ENCODE data around the gene CD2AP. TPM values are rescaled to one million over a fixed set of nuclear protein-coding genes. Genes with fewer than 3 reads are reported as not detected.

CD2AP gene
- total and polyA plus RNA-seq, 2 experiments from 2014 or later: 9.8 to 19.2 TPM

DNA sequence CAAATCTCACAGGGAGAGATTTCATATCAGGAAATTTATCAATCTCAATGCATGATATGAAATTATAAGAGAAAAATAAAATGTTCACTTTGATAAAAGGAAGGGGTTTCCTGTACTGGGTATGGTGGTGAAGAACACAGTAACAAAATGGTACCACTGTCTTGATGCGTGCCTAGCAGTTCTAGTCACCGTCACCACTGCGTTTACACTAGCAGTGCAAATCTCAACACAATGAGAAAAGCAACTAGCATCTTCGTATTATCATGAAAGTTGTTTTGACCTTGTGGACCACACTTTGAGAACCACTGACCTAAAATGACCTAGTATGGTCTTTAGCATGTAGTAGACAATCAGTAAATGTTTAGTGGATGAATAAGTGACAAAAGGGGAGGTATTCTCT lies 152.4 kb downstream of the CD2AP start:
- DNase-seq (ENCODE audit: low read depth in 1 of 2, low spot score in 1 of 2): no peak
- Histone ChIP-seq H3K4me3 (no peak overlapping the region), H3K36me3 (no peaks in the 10 kb centered on the region), H3K9me3 (ENCODE audit: low read depth) (no peaks in the 10 kb centered on the region), H3K4me1 (ENCODE audit: low read depth) (no peaks in the 10 kb centered on the region), H3K27ac (no peak overlapping the region), H3K27me3 (no peaks in the 10 kb centered on the region)
- TF ChIP-seq, protein P1, sequence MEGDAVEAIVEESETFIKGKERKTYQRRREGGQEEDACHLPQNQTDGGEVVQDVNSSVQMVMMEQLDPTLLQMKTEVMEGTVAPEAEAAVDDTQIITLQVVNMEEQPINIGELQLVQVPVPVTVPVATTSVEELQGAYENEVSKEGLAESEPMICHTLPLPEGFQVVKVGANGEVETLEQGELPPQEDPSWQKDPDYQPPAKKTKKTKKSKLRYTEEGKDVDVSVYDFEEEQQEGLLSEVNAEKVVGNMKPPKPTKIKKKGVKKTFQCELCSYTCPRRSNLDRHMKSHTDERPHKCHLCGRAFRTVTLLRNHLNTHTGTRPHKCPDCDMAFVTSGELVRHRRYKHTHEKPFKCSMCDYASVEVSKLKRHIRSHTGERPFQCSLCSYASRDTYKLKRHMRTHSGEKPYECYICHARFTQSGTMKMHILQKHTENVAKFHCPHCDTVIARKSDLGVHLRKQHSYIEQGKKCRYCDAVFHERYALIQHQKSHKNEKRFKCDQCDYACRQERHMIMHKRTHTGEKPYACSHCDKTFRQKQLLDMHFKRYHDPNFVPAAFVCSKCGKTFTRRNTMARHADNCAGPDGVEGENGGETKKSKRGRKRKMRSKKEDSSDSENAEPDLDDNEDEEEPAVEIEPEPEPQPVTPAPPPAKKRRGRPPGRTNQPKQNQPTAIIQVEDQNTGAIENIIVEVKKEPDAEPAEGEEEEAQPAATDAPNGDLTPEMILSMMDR (IDR thresholded peaks at IDR 0.05; ENCODE audit: low read depth, low read length): no peak

DNA sequence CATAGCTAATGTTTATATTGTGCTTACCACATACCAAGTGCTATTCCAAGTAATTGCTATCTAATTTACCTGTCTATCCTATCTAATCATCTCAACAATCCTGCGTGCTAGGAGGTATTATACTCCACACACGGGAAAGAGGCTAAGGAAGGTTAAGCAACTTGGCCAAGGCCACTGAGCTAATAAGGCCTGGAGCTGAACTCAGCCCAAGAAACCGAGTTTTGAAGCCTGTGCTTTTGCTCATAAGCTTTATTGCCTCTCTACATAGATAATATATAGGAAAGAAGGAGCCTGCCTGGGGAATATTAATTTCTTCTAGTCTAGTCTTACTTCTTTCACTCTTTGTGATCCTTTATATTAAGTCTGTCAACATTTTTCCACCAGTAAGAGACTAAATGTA lies 153.0 kb downstream of the CD2AP start:
- no peak for DNase-seq (ENCODE audit: low read depth in 1 of 2, low spot score in 1 of 2)
- TF ChIP-seq, protein P1 (IDR thresholded peaks at IDR 0.05; ENCODE audit: low read depth, low read length): no peak
- no peaks in the 10 kb centered on the region for H3K9me3 ChIP-seq (ENCODE audit: low read depth)

DNA sequence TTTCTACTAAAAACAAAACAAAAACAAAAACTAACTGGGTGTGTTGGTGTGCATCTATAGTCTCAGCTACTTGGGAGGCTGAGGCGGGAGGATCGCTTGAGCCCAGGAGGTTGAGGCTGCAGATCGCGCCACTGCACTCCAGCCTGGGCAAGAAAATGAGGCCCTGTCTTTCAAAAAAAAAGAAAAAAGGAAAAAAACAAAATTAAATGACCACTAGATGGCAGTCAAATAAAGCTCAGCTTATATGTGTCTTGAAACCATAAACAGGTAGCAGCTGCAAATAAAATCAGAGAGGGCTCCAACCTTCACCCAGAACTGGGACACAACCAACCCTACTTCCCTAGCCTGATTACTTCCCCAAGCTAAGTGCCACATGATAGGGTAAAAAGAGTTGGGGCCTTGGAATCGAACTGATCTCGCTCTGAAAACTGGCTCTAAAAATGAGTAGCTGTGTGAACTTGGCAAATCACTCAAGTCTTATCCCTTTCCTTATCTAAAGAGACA lies 153.7 kb downstream of the CD2AP start:
- TF ChIP-seq, protein P1 (IDR thresholded peaks at IDR 0.05; ENCODE audit: low read depth, low read length): peak; percentile 48

More for the DNA sequence above, 153.0 kb downstream of the CD2AP start:
- Histone ChIP-seq H3K27me3 (no peaks in the 10 kb centered on the region), H3K4me3 (no peak overlapping the region), H3K27ac (no peak overlapping the region), H3K4me1 (ENCODE audit: low read depth) (no peaks in the 10 kb centered on the region), H3K36me3 (no peaks in the 10 kb centered on the region)

DNA sequence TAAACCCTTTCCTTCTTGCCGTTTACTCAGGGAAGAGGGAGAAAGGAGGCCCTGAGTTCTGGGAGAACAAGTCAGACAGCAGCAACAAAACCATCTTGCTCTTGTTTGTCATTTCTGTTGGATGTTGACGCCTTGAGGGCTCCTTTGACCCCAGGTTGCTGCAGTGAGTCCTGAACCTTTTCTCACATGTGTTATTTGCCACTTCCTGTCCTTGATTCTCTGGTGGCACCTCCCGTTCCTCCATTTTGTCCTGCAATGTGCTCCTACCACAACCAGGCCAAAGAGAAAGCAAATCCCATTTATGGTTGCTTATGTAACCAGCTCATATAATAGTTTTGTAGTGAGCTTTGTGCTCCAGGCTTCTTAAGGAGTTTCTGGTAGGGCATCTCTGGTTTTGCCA lies 154.2 kb downstream of the CD2AP start:
- Histone ChIP-seq H3K36me3 (no peaks in the 10 kb centered on the region), H3K27me3 (no peaks in the 10 kb centered on the region), H3K9me3 (ENCODE audit: low read depth) (no peaks in the 10 kb centered on the region), H3K4me1 (ENCODE audit: low read depth) (no peaks in the 10 kb centered on the region), H3K4me3 (no peak overlapping the region), H3K27ac (no peak overlapping the region)
- peak in 1 of 2 donors; percentile 6 for DNase-seq (ENCODE audit: low read depth in 1 of 2, low spot score in 1 of 2)
- TF ChIP-seq, protein P1 (IDR thresholded peaks at IDR 0.05; ENCODE audit: low read depth, low read length): no peak

More for the DNA sequence above, 153.7 kb downstream of the CD2AP start:
- H3K4me3 ChIP-seq: no peak overlapping the region
- no peaks in the 10 kb centered on the region for H3K9me3 ChIP-seq (ENCODE audit: low read depth)
- H3K27ac ChIP-seq: no peak overlapping the region
- no peaks in the 10 kb centered on the region for H3K27me3 ChIP-seq
- H3K36me3 ChIP-seq: no peaks in the 10 kb centered on the region
- H3K4me1 ChIP-seq (ENCODE audit: low read depth): no peaks in the 10 kb centered on the region
- peak; percentile 51 to 70 for DNase-seq (ENCODE audit: low read depth in 1 of 2, low spot score in 1 of 2)

DNA sequence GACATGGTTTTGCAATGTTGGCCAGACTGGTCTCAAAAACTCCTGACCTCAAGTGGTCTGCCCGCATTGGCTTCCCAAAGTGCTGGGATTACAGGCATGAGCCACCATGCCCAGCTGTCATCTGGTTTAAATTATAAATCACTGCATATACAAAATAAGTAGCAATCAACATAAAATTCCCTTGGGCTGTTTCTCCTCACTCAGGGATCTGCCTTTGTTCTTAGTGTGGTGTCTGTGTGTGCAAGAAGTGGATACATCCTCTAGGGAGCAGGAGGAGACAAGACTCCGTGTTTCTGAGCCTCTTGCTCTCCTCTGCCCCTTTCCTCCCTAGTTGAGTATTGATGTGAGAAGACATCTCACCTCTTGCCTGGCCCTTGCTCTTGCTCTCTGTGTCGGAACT lies 155.6 kb downstream of the CD2AP start:
- peak; percentile 20 to 29 for DNase-seq (ENCODE audit: low read depth in 1 of 2, low spot score in 1 of 2)
- TF ChIP-seq, protein P1 (IDR thresholded peaks at IDR 0.05; ENCODE audit: low read depth, low read length): no peak
- H3K4me3 ChIP-seq: no peak overlapping the region
- no peaks in the 10 kb centered on the region for H3K27me3 ChIP-seq
- H3K9me3 ChIP-seq (ENCODE audit: low read depth): no peaks in the 10 kb centered on the region
- no peaks in the 10 kb centered on the region for H3K36me3 ChIP-seq
- no peaks in the 10 kb centered on the region for H3K4me1 ChIP-seq (ENCODE audit: low read depth)
- no peak overlapping the region for H3K27ac ChIP-seq

Measured in cardiac muscle cell (in vitro differentiated cells and primary cell).